ENCODE results near the gene DMRT1.

GRCh38 chr9:912776-913175, 71.3 kb downstream of the DMRT1 start:
- TF ChIP-seq TSHZ2 (CRISPR knock-in tag; IDR thresholded peaks at IDR 0.05) (no peak), RARB (CRISPR knock-in tag; IDR thresholded peaks at IDR 0.05) (no peak), PATZ1 (CRISPR knock-in tag; IDR thresholded peaks at IDR 0.05; ENCODE audit: borderline replicate concordance) (no peak), BACH2 (CRISPR knock-in tag; IDR thresholded peaks at IDR 0.05; ENCODE audit: borderline replicate concordance) (no peak), TCF4 (CRISPR knock-in tag; IDR thresholded peaks at IDR 0.05; ENCODE audit: borderline replicate concordance) (no peak), ARNTL (CRISPR knock-in tag; IDR thresholded peaks at IDR 0.05; ENCODE audit: borderline replicate concordance, low read depth) (no peak), OSR1 (CRISPR knock-in tag; IDR thresholded peaks at IDR 0.05) (no peak), ZFP3 (CRISPR knock-in tag; IDR thresholded peaks at IDR 0.05) (no peak), ZFP30 (CRISPR knock-in tag; IDR thresholded peaks at IDR 0.05) (no peak), CSDC2 (CRISPR knock-in tag; IDR thresholded peaks at IDR 0.05) (no peak), CREB5 (CRISPR knock-in tag; IDR thresholded peaks at IDR 0.05; ENCODE audit: low read depth) (no peak), TOX (CRISPR knock-in tag; IDR thresholded peaks at IDR 0.05; ENCODE audit: borderline replicate concordance) (no peak)
